GM12892 (cell line): ENCODE data around the gene ARL16.

Source experiments
- POLR2A ChIP-seq: IDR thresholded peaks from 2 replicates; pipeline ENCODE4 v1.6.1; 2011; ENCODE audit warnings: low read depth, low read length, control low read depth
- POLR2AphosphoS5 ChIP-seq: IDR thresholded peaks from 2 replicates; pipeline ENCODE4 v1.6.1; 2011; ENCODE audit warnings: low read depth, low read length, control low read depth
- TAF1 ChIP-seq: IDR thresholded peaks from 2 replicates; pipeline ENCODE4 v1.6.1; 2011; ENCODE audit warnings: low read depth, mild to moderate bottlenecking, control low read depth, low read length, borderline replicate concordance

DNA sequence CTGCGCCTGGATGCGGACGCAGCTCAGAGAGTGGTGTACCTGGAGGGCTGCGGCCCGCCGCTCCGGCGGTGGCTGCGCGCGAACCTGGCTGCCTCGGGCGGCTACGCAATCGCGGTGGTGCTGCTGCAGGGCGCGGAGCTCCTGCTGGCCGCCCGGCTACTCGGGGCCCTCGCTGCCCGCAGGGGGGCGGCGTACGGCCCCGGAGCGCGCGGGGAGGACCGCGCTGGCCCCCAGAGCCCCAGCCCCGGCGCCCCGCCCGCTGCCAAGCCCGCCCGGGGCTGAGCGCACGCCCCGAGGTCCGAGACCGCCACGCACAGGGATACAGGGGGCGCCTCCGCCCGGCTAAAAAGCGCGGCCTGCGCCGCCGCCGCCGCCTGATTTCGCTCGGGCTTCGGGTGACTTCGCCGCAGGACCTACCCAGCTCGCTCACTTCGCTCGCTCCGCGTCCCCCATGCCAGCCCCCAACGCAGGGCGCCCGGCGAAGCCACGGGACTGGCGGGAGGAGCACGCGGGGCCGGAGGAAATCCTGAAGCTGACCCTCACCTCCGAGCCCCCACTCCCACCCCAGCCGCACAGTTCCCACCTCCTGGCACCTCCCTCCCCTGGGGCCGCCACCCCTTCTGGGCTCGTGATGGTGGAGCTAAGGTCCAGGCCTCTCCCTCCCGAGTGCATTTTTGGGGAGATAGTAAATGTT, 35.4 kb downstream of the ARL16 start:
- no peak for TF ChIP-seq POLR2AphosphoS5
- no peak for TF ChIP-seq POLR2A
- no peak for TF ChIP-seq TAF1
